Measurements from ENCODE around the gene FOXD3. TPM values are rescaled to one million over a fixed set of nuclear protein-coding genes. Genes with fewer than 3 reads are reported as not detected.
"Not testable (repeated sequence)": the region's sequence is repeated elsewhere in the genome, so short reads cannot be mapped to it uniquely, and the experiment has no call there.

Gene FOXD3
- polyA plus RNA-seq, 3 donors, result 0.09 to 0.45 (median 0.12) TPM

- no peak overlapping the region for H3K27ac ChIP-seq (ENCODE audit: low read depth, low read length)
- WGBS, 3 donors, result 4 to 7% (median 6%) methylated on average over 28 of the region's 28 CpGs
Observed at GRCh38 chr1:63330331-63330916, 8.1 kb downstream of the FOXD3 start.

DNA sequence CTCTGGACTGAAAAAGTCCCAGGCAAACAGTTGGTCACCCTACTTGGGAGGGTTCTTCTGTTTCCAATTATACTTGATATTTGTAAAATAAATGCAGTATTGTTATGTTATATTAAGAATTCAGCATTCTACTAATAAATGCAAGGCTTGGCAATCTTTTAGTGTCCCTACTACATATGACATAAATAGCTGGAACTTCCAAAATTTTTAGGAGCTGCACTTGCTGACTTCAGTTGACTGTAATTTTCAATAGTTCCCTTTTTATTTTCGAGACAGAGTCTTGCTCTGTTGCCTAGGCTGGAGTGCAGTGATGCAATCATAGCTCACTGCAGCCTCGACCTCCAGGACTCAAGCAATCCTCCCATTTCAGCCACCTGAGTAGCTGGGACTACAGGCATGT is 20.0 kb downstream of the FOXD3 start:
- WGBS, 3 donors, result 39 to 44% (median 40%) methylated on average over 2 of the region's 2 CpGs
- no peak overlapping the region for H3K27ac ChIP-seq (ENCODE audit: low read depth, low read length)

GRCh38 chr1:63343922-63344321 is 21.6 kb downstream of the FOXD3 start:
- WGBS, 3 donors, result 30 to 70% (median 43%) methylated on average over 1 of the region's 1 CpG
- no peak overlapping the region for H3K27ac ChIP-seq (ENCODE audit: low read depth, low read length)

DNA sequence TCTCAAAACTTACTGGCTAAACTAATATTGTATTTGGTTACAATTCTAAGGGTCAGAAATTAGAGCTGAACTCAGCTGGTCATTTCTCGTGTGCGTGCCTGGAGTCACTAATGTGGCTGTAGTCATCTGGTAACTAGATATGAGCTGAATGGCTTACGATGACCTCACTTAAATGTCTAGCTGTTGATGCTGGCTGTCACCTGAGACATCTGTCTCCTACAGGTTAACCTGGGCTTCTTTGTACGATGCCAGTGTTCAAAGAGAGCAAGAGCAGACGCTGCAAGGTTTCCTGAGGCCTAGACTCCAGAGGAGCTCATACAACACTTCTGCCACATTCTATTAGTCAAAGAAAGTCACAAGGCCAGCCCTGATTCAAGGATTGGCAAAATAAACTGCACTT is 28.0 kb downstream of the FOXD3 start:
- no peak overlapping the region for H3K27ac ChIP-seq (ENCODE audit: low read depth, low read length)
- 93 to 95% (median 95%) methylated on average over 5 of the region's 5 CpGs for WGBS, 3 donors

DNA sequence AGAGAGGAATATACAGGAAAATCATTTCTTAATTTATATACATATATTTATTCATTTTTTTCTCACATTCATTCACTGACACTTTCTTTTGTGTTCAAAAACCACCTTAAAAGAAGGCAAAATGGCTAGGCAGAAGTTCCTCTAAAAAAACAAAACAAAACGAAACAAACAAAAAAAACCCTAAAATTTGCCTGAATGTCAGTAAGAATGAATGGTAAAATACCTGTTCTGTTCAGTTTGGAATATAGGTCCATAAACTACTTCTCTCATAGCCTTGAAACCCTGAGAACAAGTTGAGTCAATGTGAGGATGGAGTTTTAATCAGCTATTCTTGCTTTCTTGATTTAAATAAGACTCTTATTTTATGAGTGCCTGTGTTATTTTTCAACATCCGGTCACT is 30.4 kb downstream of the FOXD3 start:
- WGBS, 3 donors, result 68 to 73% (median 73%) methylated on average over 2 of the region's 2 CpGs
- H3K27ac ChIP-seq (ENCODE audit: low read depth, low read length), result no peak overlapping the region

DNA sequence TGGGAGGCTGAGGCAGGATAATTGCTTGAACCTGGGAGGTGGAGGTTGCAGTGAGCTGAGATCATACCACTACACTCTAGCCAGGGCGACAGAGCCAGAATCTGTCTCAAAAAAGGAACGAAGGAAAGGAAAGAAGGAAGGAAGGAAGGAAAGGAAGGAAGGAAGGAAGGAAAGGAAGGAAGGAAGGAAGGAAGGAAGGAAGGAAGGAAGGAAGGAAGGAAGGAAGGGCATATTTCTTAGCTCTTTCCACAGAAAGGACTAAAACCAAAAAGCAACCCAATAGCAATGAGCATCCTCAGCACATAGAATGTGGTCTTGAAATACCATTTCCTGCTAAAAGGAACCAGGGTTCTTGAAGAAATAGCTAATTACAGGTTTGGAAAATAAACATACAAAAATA is 33.9 kb downstream of the FOXD3 start:
- WGBS, 3 donors, result 69 to 74% (median 73%) methylated on average over 2 of the region's 2 CpGs
- not testable (repeated sequence) for H3K27ac ChIP-seq (ENCODE audit: low read depth, low read length)

DNA sequence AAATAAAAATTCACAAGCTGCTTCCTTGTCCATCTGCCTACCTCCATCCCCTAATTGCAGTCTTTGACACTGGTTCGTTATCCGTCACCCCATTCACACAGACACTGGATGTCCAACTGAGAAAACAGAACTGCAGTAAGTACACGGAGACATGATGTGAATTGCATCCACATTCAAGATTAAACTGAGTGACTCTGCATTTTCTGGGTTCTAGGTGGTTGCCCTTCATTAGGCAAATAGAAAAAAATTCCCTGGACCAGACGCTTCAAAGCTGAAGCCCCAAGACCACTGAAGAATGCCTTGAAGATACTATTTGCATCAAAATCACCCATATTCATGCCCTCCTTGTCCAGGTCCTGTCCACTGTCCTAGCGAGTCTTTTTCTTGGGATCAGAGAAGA is 37.2 kb downstream of the FOXD3 start:
- H3K27ac ChIP-seq (ENCODE audit: low read depth, low read length), result no peak overlapping the region
- 86 to 92% (median 89%) methylated on average over 5 of the region's 5 CpGs for WGBS, 3 donors

GRCh38 chr1:63362073-63362472 is 39.7 kb downstream of the FOXD3 start:
- no peak overlapping the region for H3K27ac ChIP-seq (ENCODE audit: low read depth, low read length)
- WGBS, 3 donors, result 75 to 90% (median 88%) methylated on average over 1 of the region's 1 CpG

GRCh38 chr1:63362578-63362977 is 40.2 kb downstream of the FOXD3 start:
- 90 to 96% (median 93%) methylated on average over 1 of the region's 1 CpG for WGBS, 3 donors
- H3K27ac ChIP-seq (ENCODE audit: low read depth, low read length), result no peak overlapping the region

GRCh38 chr1:63363014-63363413 is 40.6 kb downstream of the FOXD3 start:
- H3K27ac ChIP-seq (ENCODE audit: low read depth, low read length), result no peak overlapping the region
- WGBS, 3 donors, result 87 to 90% (median 88%) methylated on average over 5 of the region's 5 CpGs

DNA sequence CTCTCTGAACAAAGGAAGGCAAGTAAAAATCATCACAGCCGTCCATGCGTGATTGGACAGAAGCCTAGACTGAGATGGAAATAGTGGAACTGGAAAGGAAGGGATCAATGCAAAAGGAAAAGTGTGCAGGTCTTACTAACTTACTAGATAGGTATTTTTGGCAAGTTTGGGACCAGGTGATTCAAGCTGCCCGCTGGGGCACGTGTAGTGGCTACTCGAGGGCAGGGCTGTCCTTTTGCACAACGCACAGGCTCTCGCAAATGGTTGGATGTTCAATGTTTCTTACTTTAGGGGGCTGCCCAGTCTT is 44.5 kb downstream of the FOXD3 start:
- H3K27ac ChIP-seq (ENCODE audit: low read depth, low read length), result no peak overlapping the region
- whole genome bisulfite sequencing, 3 donors, result 88 to 90% (median 89%) methylated on average over 7 of the region's 7 CpGs

DNA sequence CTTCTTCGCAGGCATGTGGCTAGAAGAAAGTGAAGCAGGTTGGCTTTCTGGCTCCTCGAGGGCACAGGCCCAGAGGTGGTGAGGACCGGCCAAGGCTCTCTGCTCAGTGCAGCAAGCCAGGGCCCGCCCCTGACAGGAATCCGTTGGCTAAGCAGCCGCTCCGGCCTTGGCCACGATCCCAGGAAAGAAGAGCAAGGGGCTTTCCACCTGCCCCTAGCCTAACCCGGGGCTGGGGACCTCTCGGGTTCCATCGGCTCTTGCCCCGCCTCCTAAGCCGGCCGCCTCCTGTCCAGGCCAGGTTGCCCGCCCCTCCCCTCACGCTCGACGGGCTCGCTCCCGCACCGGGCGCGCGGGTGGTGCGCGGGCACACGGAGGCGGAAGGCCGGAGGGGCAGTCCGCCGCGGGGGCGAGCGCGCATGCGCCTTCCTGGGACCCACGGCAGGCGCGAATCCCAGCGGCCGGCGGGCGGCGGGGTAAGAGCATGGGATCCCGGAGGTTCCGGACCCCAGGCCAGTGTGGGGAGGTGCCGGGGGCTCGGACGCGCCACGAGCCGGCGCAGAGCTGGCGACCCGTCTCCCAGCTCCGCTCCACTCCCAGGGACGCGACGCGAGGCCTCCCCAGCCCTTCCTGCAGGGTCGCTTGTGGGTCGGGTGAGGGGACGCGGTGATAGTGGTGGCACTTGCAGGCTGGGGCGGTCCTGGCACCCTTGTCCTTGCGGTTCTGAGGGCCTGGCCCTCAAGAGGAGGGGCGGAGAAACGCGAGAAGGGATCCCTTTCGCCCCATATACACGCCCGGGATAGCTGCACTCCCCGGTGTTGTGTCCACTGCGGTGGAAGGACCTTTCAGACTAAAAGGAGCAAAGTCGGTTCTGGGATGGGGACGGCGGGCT is 45.1 kb downstream of the FOXD3 start, which contains the start of gene ALG6:
TSS of gene ALG6 (plus strand) at position 413 of the 889 bp plus-strand sequence. CDS start 3,351 bp downstream, outside the sequence.
- no peak within 1 kb of the TSS for H3K27ac ChIP-seq (ENCODE audit: low read depth, low read length)
- 1 to 2% (median 1%) methylated on average over 71 to 77 of the region's 77 CpGs for WGBS, 3 donors

DNA sequence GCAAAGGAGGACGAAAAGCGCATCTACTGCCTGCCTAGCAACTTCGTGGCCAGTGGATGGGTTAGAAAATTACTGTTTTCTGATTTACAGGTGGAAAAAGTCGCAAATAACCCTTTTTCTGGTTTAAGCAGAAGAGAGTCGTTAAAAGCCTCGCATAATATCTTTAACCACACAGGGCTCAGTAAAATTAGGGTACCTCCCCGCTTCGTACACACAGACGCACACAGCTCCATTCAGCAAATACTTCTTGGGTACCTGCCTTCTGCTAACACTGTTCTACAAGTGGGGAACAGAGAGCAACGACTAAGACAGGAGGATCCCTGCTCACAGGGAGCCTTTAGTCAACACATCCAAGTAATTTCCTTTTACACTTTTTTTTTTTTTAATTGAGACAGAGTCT is 45.8 kb downstream of the FOXD3 start:
- H3K27ac ChIP-seq (ENCODE audit: low read depth, low read length), result no peak overlapping the region
- WGBS, 3 donors, result 1 to 4% (median 3%) methylated on average over 10 of the region's 10 CpGs

Other genes starting within 250 kb of the FOXD3 start
- gene ALG6, start 45.1 kb downstream of the FOXD3 start, polyA plus RNA-seq, result 1 to 10 TPM; 5.9 to 6.9 (median 6.2) TPM
- 10 to 100 TPM in 1 of 3 donors, 1 to 10 TPM in 2; 6.4 to 11.9 (median 9.0) TPM for gene ITGB3BP, start 200.7 kb downstream of the FOXD3 start, polyA plus RNA-seq
- gene EFCAB7, start 201.0 kb downstream of the FOXD3 start, polyA plus RNA-seq, result 1 to 10 TPM; 1.4 to 6.4 (median 2.0) TPM